Large intestine (tissue), 3 donors: Measurements from ENCODE around the gene BACH2. TPM values are rescaled to one million over a fixed set of nuclear protein-coding genes. Genes with fewer than 3 reads are reported as not detected.

ENCODE experiments used
- DNase-seq, 2 donors: peaks; one replicate each; pipeline versions ENCODE4 v3.0.0 to v3.0.0-alpha.2; 2013
- H3K27ac ChIP-seq: one replicate; pipeline ENCODE4 v1.5.1; 2013; ENCODE audit warnings: low read length
- H3K27me3 ChIP-seq: 2 replicates; pipeline ENCODE4 v1.6.1; 2013; ENCODE audit warnings: low read length; ENCODE audit not compliant: control insufficient read depth, insufficient read depth
- H3K36me3 ChIP-seq: 2 replicates; pipeline ENCODE4 v1.6.1; 2013; ENCODE audit warnings: low read length; ENCODE audit not compliant: control insufficient read depth, insufficient read depth
- H3K4me1 ChIP-seq: one replicate; pipeline ENCODE4 v1.6.1; 2013; ENCODE audit warnings: low read length; ENCODE audit not compliant: control insufficient read depth, insufficient read depth
- H3K4me3 ChIP-seq: one replicate; pipeline ENCODE4 v1.5.1; 2013; ENCODE audit warnings: low read length
- H3K9me3 ChIP-seq: one replicate; pipeline ENCODE4 v1.6.1; 2013; ENCODE audit warnings: mild to moderate bottlenecking, low read depth, low read length, moderate library complexity; ENCODE audit not compliant: control insufficient read depth
- WGBS: methylation state at CpG from one replicate; pipeline ENCODE4 v1.1.5; 2013; ENCODE audit warnings: low lambda C conversion rate; ENCODE audit not compliant: insufficient coverage; 5-methylcytosine and 5-hydroxymethylcytosine counted together
- polyA plus RNA-seq: library from polyadenylated mRNA; unstranded; fragments of 120-200 nt; gene quantifications from one replicate; pipeline ENCODE4 v1.2.1, GENCODE V29; 2013

Gene BACH2
- polyA plus RNA-seq, 1 donor: 2.8 TPM

DNA sequence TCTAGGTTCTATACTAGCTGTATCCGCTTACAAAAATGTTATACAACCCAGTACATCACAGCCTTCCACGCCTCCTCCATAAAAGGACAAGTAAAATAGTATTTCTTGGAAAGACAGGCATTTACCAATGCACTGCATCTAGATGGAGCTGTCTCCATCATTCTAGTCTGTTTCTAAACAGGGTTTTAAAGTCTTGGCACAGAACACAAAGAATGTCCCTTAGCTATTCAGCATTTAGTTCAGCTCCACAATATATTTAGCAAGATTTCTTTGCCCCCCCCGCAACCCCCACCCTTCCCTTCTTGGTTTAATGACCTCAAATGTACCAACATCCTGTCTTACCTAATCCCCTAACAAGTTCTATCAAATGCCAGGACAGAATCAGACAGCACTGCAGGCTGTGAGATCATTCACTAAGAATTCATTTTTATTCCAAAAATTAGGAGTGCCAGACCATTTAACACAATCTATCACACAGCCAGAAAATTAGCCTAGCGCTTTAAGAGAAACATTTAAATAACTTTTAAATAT is 198.6 kb downstream of the BACH2 start:
- peak; percentile 24 to 40 for DNase-seq

DNA sequence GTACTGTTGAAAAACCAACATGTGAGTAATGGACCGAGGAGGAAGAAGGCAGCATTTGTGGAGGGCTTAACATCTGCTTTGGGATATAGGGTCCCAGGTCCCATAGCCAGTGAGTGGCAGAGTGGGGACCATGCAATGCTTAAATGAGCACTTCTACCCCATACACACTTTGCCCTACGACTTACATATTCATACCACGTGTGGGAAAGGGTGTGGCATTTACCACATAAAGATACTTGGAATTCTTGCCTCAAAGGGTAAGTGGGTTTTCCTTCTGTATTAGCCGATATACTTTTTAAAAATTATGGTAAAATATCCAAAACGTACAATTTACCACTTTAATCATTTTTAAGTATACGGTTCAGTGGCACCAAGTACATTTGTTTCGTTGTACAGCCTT is 199.3 kb downstream of the BACH2 start:
- no peak for DNase-seq
- no peak overlapping the region for H3K27ac ChIP-seq
- 86% methylated on average over 4 of the region's 7 CpGs for WGBS
- H3K4me3 ChIP-seq: no peak overlapping the region
- no peaks in the 10 kb centered on the region for H3K36me3 ChIP-seq
- H3K4me1 ChIP-seq: no peaks in the 10 kb centered on the region
- H3K27me3 ChIP-seq: no peaks in the 10 kb centered on the region
- H3K9me3 ChIP-seq: no peaks in the 10 kb centered on the region

More for the DNA sequence above, 198.6 kb downstream of the BACH2 start:
- no peaks in the 10 kb centered on the region for H3K9me3 ChIP-seq
- H3K27ac ChIP-seq: peak overlapping the region; percentile 50
- H3K27me3 ChIP-seq: no peaks in the 10 kb centered on the region
- H3K4me1 ChIP-seq: no peaks in the 10 kb centered on the region
- WGBS: 100% methylated on average over 1 of the region's 4 CpGs
- H3K36me3 ChIP-seq: no peaks in the 10 kb centered on the region
- no peak overlapping the region for H3K4me3 ChIP-seq

- H3K9me3 ChIP-seq: no peaks in the 10 kb centered on the region
- no peak overlapping the region for H3K27ac ChIP-seq
- no CpG with 5 or more reads among the region's 4 CpGs for WGBS
- H3K4me3 ChIP-seq: no peak overlapping the region
- no peaks in the 10 kb centered on the region for H3K36me3 ChIP-seq
- no peaks in the 10 kb centered on the region for H3K4me1 ChIP-seq
- DNase-seq: no peak
- no peaks in the 10 kb centered on the region for H3K27me3 ChIP-seq
These were observed 199.8 kb downstream of the BACH2 start for GRCh38 chr6:90096818-90097217.

DNA sequence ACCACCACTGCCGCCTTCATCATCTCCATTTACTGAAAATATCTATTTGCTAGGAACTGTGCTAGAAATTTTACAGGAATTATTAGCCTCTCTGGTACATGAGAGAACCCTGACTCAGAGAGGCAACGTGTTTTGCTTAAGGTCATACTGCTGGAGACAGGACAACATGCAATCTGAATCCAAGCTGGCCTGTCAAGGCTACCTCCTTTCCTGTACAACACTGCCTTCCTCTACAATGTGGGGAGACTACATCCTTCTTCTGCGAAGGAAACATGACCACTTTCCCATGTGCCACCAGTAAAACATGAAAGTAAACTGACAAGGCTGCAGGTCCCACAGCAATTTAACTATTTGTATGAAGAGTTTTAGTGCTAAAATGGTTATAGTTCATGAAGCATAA is 200.9 kb downstream of the BACH2 start:
- Histone ChIP-seq H3K4me1 (no peaks in the 10 kb centered on the region), H3K9me3 (no peaks in the 10 kb centered on the region), H3K4me3 (no peak overlapping the region), H3K27me3 (no peaks in the 10 kb centered on the region), H3K36me3 (no peaks in the 10 kb centered on the region), H3K27ac (no peak overlapping the region)
- WGBS: no CpG with 5 or more reads among the region's 3 CpGs
- DNase-seq: no peak

DNA sequence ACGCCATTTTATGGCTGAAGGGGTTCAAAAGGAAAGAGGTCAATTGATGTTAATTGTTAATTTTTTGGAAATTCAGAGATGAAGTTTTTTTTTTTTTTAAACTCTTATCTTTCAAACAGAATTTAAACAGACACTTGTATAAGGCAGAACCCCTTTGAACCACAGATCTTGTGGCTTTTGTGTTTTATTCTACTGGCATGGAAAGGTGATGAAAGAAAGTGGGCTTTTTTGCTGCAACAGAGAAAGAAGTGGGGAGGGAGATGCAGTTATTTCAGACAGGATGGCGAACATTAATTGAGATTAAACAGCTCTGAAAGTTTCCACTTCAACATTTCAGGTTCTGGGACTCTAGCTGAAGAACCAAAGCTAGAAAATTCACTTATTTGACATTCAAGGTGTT is 201.5 kb downstream of the BACH2 start:
- Histone ChIP-seq H3K27me3 (no peaks in the 10 kb centered on the region), H3K36me3 (no peaks in the 10 kb centered on the region), H3K9me3 (no peaks in the 10 kb centered on the region), H3K4me1 (no peaks in the 10 kb centered on the region), H3K4me3 (no peak overlapping the region), H3K27ac (no peak overlapping the region)
- 72% methylated on average over 2 of the region's 2 CpGs for WGBS
- no peak for DNase-seq

DNA sequence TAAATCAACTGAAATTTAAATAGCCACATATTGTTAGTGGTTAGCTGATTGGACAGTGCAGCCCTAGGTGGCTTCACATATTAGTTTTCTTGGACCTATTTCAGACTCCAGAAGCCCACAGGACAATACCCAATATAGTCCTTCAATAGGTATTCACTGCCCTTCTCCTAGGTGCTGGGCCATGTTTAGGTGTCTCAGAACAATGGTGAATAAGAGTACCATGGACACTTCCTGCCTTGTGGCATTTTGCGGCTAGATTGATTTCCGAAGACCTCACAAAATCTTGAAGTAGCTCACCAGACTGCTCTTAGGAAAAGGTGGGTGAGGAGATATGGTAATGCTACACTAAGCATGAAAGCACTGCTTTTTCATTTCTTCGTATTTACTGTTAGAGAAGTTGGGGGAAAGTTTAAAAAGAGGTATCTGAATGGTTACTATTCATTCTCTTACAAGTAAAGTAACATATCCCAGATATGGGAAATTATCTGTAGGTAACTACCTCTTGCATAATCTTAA is 203.0 kb downstream of the BACH2 start:
- Histone ChIP-seq H3K4me3 (no peak overlapping the region), H3K4me1 (no peaks in the 10 kb centered on the region), H3K27me3 (no peaks in the 10 kb centered on the region), H3K9me3 (no peaks in the 10 kb centered on the region), H3K27ac (no peak overlapping the region), H3K36me3 (no peaks in the 10 kb centered on the region)
- no CpG with 5 or more reads among the region's 3 CpGs for WGBS
- DNase-seq: no peak

DNA sequence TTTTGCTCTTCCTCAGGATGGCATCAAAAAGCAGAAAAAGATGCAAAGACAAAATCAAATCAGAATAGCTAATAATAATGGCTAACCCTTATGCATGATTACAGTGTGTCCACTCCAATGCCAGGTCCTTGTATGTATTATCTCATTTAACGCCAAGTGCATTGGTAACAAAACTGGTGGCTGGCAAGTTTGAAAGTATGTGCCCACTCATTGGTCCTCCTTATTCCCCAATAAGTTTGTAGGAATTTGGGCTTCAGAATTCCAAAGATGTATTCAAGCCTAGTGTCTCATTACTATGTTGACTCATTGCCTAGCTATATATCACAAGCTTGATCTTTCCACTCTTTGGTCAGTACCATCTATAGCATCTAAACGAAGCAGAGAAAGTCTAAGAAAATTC is 205.8 kb downstream of the BACH2 start:
- H3K27me3 ChIP-seq: no peaks in the 10 kb centered on the region
- no peaks in the 10 kb centered on the region for H3K9me3 ChIP-seq
- no peak overlapping the region for H3K27ac ChIP-seq
- no peak overlapping the region for H3K4me3 ChIP-seq
- WGBS: 60% methylated on average over 1 of the region's 2 CpGs
- H3K36me3 ChIP-seq: no peaks in the 10 kb centered on the region
- H3K4me1 ChIP-seq: no peaks in the 10 kb centered on the region
- DNase-seq: no peak

DNA sequence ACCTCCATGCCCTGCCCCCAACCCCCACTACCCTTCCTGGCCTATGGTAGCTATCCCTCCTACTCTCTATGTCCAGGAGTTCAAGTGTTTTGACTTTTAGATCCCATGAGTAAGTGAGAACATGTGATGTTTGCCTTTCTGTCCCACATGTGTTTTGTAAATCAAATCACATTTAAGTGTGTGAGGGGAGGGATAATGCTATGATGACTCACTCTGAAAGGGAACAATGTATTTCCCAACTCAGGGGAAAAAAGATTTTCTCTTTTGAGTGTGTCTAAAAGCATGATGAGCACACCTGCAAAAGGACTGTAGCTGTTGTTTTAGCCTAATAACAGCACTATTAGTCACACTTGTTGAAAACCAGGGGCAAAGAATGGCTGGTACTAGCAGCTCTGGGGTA is 208.6 kb downstream of the BACH2 start:
- Histone ChIP-seq H3K27me3 (no peaks in the 10 kb centered on the region), H3K4me1 (no peaks in the 10 kb centered on the region), H3K27ac (no peak overlapping the region), H3K36me3 (no peaks in the 10 kb centered on the region), H3K9me3 (no peaks in the 10 kb centered on the region), H3K4me3 (no peak overlapping the region)
- DNase-seq: no peak

DNA sequence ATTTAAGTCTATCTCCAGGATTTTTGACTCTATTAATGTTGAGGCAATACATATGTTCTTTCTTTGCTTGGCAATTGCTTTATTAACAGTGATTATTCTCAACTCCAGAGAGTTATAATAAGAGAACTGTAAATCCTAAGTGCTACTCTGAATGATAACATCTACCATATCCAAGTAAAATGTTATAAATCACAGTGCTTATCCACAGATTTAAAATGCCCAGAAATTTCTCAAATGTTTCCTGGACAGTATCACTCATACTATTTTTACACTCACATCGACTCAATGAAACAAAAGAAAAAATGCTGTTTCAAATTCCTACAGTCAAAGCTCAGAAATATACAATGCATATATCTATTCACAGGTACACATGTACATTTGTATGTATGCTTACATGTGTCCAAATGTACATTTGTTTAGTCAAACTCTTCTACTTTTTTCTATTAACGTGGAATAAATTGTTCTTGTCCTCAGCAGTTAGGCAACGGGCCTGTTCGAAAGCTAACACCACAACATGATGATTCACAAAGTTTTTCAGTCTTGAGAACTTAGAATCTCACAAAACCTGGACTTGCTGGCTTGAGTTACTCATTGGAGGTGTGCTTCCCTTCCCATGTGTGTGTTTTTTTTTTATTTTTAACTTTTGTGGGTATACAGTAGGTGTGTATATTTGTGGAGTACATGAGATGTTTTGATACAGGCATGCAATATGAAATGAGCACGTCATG is 209.4 kb downstream of the BACH2 start:
- Histone ChIP-seq H3K4me1 (no peaks in the 10 kb centered on the region), H3K9me3 (no peaks in the 10 kb centered on the region), H3K27ac (no peak overlapping the region), H3K4me3 (no peak overlapping the region), H3K27me3 (no peaks in the 10 kb centered on the region), H3K36me3 (no peaks in the 10 kb centered on the region)
- no peak for DNase-seq
- 90% methylated on average over 1 of the region's 5 CpGs for WGBS

DNA sequence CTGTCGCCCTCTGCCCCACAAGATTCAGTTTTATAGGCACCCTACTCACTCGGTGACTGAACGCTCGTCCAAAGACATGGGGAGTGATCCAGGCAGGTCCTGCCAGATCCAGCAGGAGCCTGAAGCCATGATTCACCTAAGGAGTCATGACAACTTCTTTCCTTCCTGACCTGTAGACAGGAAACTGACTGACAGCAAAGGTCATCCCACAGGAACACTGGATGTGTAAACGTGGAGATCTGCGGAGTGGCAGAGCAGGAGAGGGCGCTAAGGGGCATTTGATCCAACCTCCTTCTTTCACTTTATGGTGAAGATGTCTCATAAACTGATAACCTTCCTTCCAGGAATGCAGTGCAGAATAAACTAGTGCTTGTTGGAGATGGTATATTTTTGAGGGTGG is 210.1 kb downstream of the BACH2 start:
- H3K27ac ChIP-seq: no peak overlapping the region
- H3K4me3 ChIP-seq: no peak overlapping the region
- no peak for DNase-seq
- H3K27me3 ChIP-seq: no peaks in the 10 kb centered on the region
- H3K36me3 ChIP-seq: no peaks in the 10 kb centered on the region
- 100% methylated on average over 4 of the region's 7 CpGs for WGBS
- H3K9me3 ChIP-seq: no peaks in the 10 kb centered on the region
- no peaks in the 10 kb centered on the region for H3K4me1 ChIP-seq

DNA sequence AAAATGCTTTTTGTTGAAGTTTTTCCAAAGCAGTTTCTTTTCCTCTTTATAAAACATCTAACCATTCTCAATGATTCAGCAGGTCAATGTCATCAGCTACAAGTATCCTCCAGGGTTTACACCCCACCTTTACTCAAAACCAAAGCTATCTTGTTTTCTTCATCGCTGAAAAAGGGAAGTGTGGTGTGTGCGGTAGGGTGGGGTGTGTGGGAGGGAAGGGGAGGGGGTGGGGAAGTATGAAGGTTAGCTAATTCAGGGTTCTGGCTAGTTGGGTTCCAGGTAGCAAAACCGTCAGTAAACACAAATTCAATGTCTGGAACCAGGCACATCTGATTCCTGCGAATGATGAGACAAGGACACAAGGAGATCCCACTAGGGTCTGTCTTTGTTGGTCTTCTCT is 212.8 kb downstream of the BACH2 start:
- no peaks in the 10 kb centered on the region for H3K4me1 ChIP-seq
- H3K27ac ChIP-seq: no peak overlapping the region
- no peak for DNase-seq
- no peaks in the 10 kb centered on the region for H3K36me3 ChIP-seq
- H3K27me3 ChIP-seq: no peaks in the 10 kb centered on the region
- no peaks in the 10 kb centered on the region for H3K9me3 ChIP-seq
- no peak overlapping the region for H3K4me3 ChIP-seq
- WGBS: no CpG with 5 or more reads among the region's 4 CpGs
